C4-2B (cell line): Measurements from ENCODE around the gene MICAL2.

Experiments
- CTCF ChIP-seq: fragments of 450-650 bp; conservative IDR thresholded peaks from 2 replicates; pipeline ENCODE4 v1.5.1; 2017; ENCODE audit warnings: mild to moderate bottlenecking
- ZFX ChIP-seq: fragments of 450-650 bp; IDR thresholded peaks from 2 replicates; pipeline ENCODE4 v1.6.1; 2017

- no peak for TF ChIP-seq CTCF
- no peak for TF ChIP-seq ZFX
Measured at GRCh38 chr11:12266943-12267342, 156.6 kb downstream of the MICAL2 start.
